ENCODE data around the gene NECTIN4. TPM values are rescaled to one million over a fixed set of nuclear protein-coding genes. Genes with fewer than 3 reads are reported as not detected.

The NECTIN4 gene
- total RNA-seq: not detected

GRCh38 chr1:161089251-161089924 is at the start of gene NECTIN4:
NECTIN4 (minus strand) TSS chr1:161089558; CDS start chr1:161089296, 262 bp downstream.
- H3K4me3 ChIP-seq: no peak within 1 kb of the TSS
- TF ChIP-seq POLR2A (IDR thresholded peaks at IDR 0.05): no peak
- TF ChIP-seq EP300 (IDR thresholded peaks at IDR 0.05): no peak
- TF ChIP-seq CTCF (IDR thresholded peaks at IDR 0.05): no peak
- DNase-seq (ENCODE audit: low spot score in 2 of 2): no peak
- no peaks in the 10 kb centered on the region for H3K4me1 ChIP-seq
- H3K27me3 ChIP-seq: no peaks in the 10 kb centered on the region
- H3K36me3 ChIP-seq: no peaks in the 10 kb centered on the region
- H3K9me3 ChIP-seq: no peaks in the 10 kb centered on the region
- H3K27ac ChIP-seq: no peak within 1 kb of the TSS
- WGBS, 2 donors: 66 to 81% methylated on average over 11 to 21 of the region's 22 CpGs

- WGBS, 2 donors: 76 to 85% methylated on average over 1 of the region's 1 CpG
- Histone ChIP-seq H3K27ac (peak overlapping the region in 1 of 4 donors; percentile 2), H3K27me3 (no peaks in the 10 kb centered on the region), H3K36me3 (no peaks in the 10 kb centered on the region), H3K9me3 (no peaks in the 10 kb centered on the region), H3K4me1 (peaks cover 0 to 25% (median 7%) of the 10 kb centered on the region in 4 donors), H3K4me3 (no peak overlapping the region)
- TF ChIP-seq POLR2A (IDR thresholded peaks at IDR 0.05) (no peak), CTCF (IDR thresholded peaks at IDR 0.05) (no peak), EP300 (IDR thresholded peaks at IDR 0.05) (no peak)
- DNase-seq (ENCODE audit: low spot score in 2 of 2): no peak
Observed at GRCh38 chr1:161138431-161138830, 49.1 kb upstream of the NECTIN4 start.

GRCh38 chr1:161137881-161138280 is 48.5 kb upstream of the NECTIN4 start:
- no peak for DNase-seq (ENCODE audit: low spot score in 2 of 2)
- no peak overlapping the region for H3K4me3 ChIP-seq
- WGBS, 2 donors: 81 to 82% methylated on average over 3 of the region's 3 CpGs
- H3K27me3 ChIP-seq: no peaks in the 10 kb centered on the region
- H3K36me3 ChIP-seq: no peaks in the 10 kb centered on the region
- H3K27ac ChIP-seq: no peak overlapping the region
- TF ChIP-seq EP300 (IDR thresholded peaks at IDR 0.05) (no peak), POLR2A (IDR thresholded peaks at IDR 0.05) (no peak), CTCF (IDR thresholded peaks at IDR 0.05) (no peak)
- no peaks in the 10 kb centered on the region for H3K9me3 ChIP-seq
- peaks cover 0 to 26% (median 9%) of the 10 kb centered on the region in 4 donors for H3K4me1 ChIP-seq

GRCh38 chr1:161133220-161133740 is 43.9 kb upstream of the NECTIN4 start:
- DNase-seq (ENCODE audit: low spot score in 2 of 2): no peak
- Histone ChIP-seq H3K4me1 (peaks cover 0 to 61% (median 23%) of the 10 kb centered on the region in 4 donors), H3K4me3 (peak overlapping the region; percentile 54 to 82 (median 75))

More at GRCh38 chr1:161133220-161133740, 43.9 kb upstream of the NECTIN4 start:
- Histone ChIP-seq H3K9me3 (no peaks in the 10 kb centered on the region), H3K36me3 (peaks cover 0 to 16% (median 10%) of the 10 kb centered on the region in 3 donors), H3K27ac (peak overlapping the region; percentile 81 to 98 (median 95)), H3K27me3 (no peaks in the 10 kb centered on the region)
- WGBS, 2 donors: 3 to 6% methylated on average over 11 of the region's 11 CpGs
- TF ChIP-seq EP300 (IDR thresholded peaks at IDR 0.05): no peak
- no peak for TF ChIP-seq CTCF (IDR thresholded peaks at IDR 0.05)
- TF ChIP-seq POLR2A (IDR thresholded peaks at IDR 0.05): no peak

Data from tibial nerve (tissue), 4 donors.